NCI-H1048 (cell line): ENCODE measurements around the gene MST1R.
"Not testable (repeated sequence)": the region's sequence is repeated elsewhere in the genome, so short reads cannot be mapped to it uniquely, and the experiment has no call there.

Experiments
- DNase-seq: peaks from one replicate; lab custom pipeline; 2025; lab: John Stamatoyannopoulos, UW

The MST1R gene

GRCh38 chr3:49911611-49912010 lies 7.9 kb upstream of the MST1R start:
- DNase-seq, result no peak

- no peak for DNase-seq
These were observed 7.4 kb upstream of the MST1R start for GRCh38 chr3:49911124-49911420.

GRCh38 chr3:49910409-49911123 lies 6.9 kb upstream of the MST1R start:
- DNase-seq, result no peak

- no peak for DNase-seq
These were observed 4.9 kb upstream of the MST1R start for GRCh38 chr3:49908373-49909199.

- DNase-seq, result no peak
These were observed 2.5 kb upstream of the MST1R start for GRCh38 chr3:49906073-49906743.

GRCh38 chr3:49904448-49904847 lies 775 bp upstream of the MST1R start:
- DNase-seq, result not testable (repeated sequence)

- no peak for DNase-seq
These were observed 945 bp downstream of the MST1R start for GRCh38 chr3:49902511-49903345.

- no peak for DNase-seq
These were observed 2.0 kb downstream of the MST1R start for GRCh38 chr3:49901366-49902339.

GRCh38 chr3:49900491-49901153 lies 3.1 kb downstream of the MST1R start:
- no peak for DNase-seq

- DNase-seq, result no peak
These were observed 3.9 kb downstream of the MST1R start for GRCh38 chr3:49899815-49900214.

- no peak for DNase-seq
These were observed 4.7 kb downstream of the MST1R start for GRCh38 chr3:49898991-49899390.

- no peak for DNase-seq
These were observed 7.3 kb downstream of the MST1R start for GRCh38 chr3:49896345-49896744.

- DNase-seq, result no peak
These were observed 7.9 kb downstream of the MST1R start for GRCh38 chr3:49895791-49896190.

- DNase-seq, result no peak
These were observed 14.4 kb downstream of the MST1R start for GRCh38 chr3:49889296-49889695.

GRCh38 chr3:49886922-49887265 lies 16.8 kb downstream of the MST1R start:
- no peak for DNase-seq

- DNase-seq, result no peak
These were observed 19.7 kb downstream of the MST1R start for GRCh38 chr3:49883998-49884397.

GRCh38 chr3:49882166-49882565 lies 21.5 kb downstream of the MST1R start:
- no peak for DNase-seq

- no peak for DNase-seq
These were observed 22.9 kb downstream of the MST1R start for GRCh38 chr3:49880581-49881315.

- DNase-seq, result no peak
These were observed 24.0 kb downstream of the MST1R start for GRCh38 chr3:49879721-49880120.

GRCh38 chr3:49878686-49879085 lies 25.0 kb downstream of the MST1R start:
- DNase-seq, result no peak
